Chondrocyte (in vitro differentiated cells): ENCODE results near the gene ZNF44. TPM values are rescaled to one million over a fixed set of nuclear protein-coding genes. Genes with fewer than 3 reads are reported as not detected.
"Not testable (repeated sequence)": the region's sequence is repeated elsewhere in the genome, so short reads cannot be mapped to it uniquely, and the experiment has no call there.

ENCODE experiments used
- DNase-seq: peaks from one replicate; pipeline ENCODE4 v3.0.0; 2021; ENCODE audit warnings: mixed read lengths, low spot score
- H3K27ac Mint-ChIP-seq: one replicate; pipeline ENCODE4 v1.8.0; 2021; ENCODE audit warnings: mild to moderate bottlenecking, moderate library complexity, mixed read lengths; ENCODE audit not compliant: unreplicated experiment
- H3K27me3 Mint-ChIP-seq: 2 replicates; pipeline ENCODE4 v1.8.0; 2021; ENCODE audit warnings: low read depth, mixed read lengths
- H3K36me3 Mint-ChIP-seq: 2 replicates; pipeline ENCODE4 v1.8.0; 2021; ENCODE audit warnings: low read depth, mixed read lengths
- H3K4me1 Mint-ChIP-seq: 2 replicates; pipeline ENCODE4 v1.8.0; 2021; ENCODE audit warnings: low read depth, mild to moderate bottlenecking, mixed read lengths
- H3K4me3 Mint-ChIP-seq: one replicate; pipeline ENCODE4 v1.8.0; 2021; ENCODE audit warnings: mild to moderate bottlenecking, moderate library complexity, mixed read lengths; ENCODE audit not compliant: unreplicated experiment
- H3K9me3 Mint-ChIP-seq: 2 replicates; pipeline ENCODE4 v1.8.0; 2021; ENCODE audit warnings: low read depth, mixed read lengths
- CTCF ChIP-seq: fragments of 200-600 bp; sonication (generic); IDR thresholded peaks from 2 replicates; pipeline ENCODE4 v1.5.0; 2021; ENCODE audit warnings: antibody characterized with exemption, mild to moderate bottlenecking, moderate library complexity
- total RNA-seq: library from RNA; stranded (reverse); gene quantifications from 3 replicates; pipeline ENCODE4 v1.2.1, GENCODE V29; 2021

ZNF44 gene
- total RNA-seq, 1 donor from 2014 or later = 5.8 TPM

GRCh38 chr19:12325690-12326089 is 31.0 kb upstream of the ZNF44 start:
- Mint-ChIP-seq H3K36me3 (peaks cover 13% of the 10 kb centered on the region), H3K9me3 (peaks cover 14% of the 10 kb centered on the region), H3K4me1 (no peaks in the 10 kb centered on the region), H3K27me3 (no peaks in the 10 kb centered on the region), H3K27ac (no peak overlapping the region), H3K4me3 (no peak overlapping the region)
- no peak for DNase-seq
- no peak for TF ChIP-seq CTCF

GRCh38 chr19:12318782-12319413 is 24.2 kb upstream of the ZNF44 start:
- Mint-ChIP-seq H3K4me3 (no peak overlapping the region), H3K36me3 (peaks cover 35% of the 10 kb centered on the region), H3K27ac (no peak overlapping the region), H3K27me3 (no peaks in the 10 kb centered on the region), H3K9me3 (peaks cover 40% of the 10 kb centered on the region), H3K4me1 (no peaks in the 10 kb centered on the region)
- DNase-seq = no peak
- no peak for TF ChIP-seq CTCF

- DNase-seq = no peak
- peaks cover 22% of the 10 kb centered on the region for H3K36me3 Mint-ChIP-seq
- no peak for TF ChIP-seq CTCF
- no peak overlapping the region for H3K4me3 Mint-ChIP-seq
- peaks cover 25% of the 10 kb centered on the region for H3K9me3 Mint-ChIP-seq
- H3K4me1 Mint-ChIP-seq = no peaks in the 10 kb centered on the region
- no peak overlapping the region for H3K27ac Mint-ChIP-seq
- no peaks in the 10 kb centered on the region for H3K27me3 Mint-ChIP-seq
Measured at GRCh38 chr19:12314553-12314952, 19.9 kb upstream of the ZNF44 start.

GRCh38 chr19:12308891-12309290 is 14.2 kb upstream of the ZNF44 start:
- H3K27ac Mint-ChIP-seq, H3K27me3 Mint-ChIP-seq, H3K4me1 Mint-ChIP-seq, DNase-seq, H3K36me3 Mint-ChIP-seq, H3K9me3 Mint-ChIP-seq, H3K4me3 Mint-ChIP-seq: not testable (repeated sequence)

- Mint-ChIP-seq H3K27ac (peak overlapping the region; percentile 97), H3K36me3 (no peaks in the 10 kb centered on the region), H3K27me3 (no peaks in the 10 kb centered on the region), H3K4me3 (peak overlapping the region; percentile 99), H3K4me1 (peaks cover 26% of the 10 kb centered on the region), H3K9me3 (no peaks in the 10 kb centered on the region)
- DNase-seq = no peak
- no peak for TF ChIP-seq CTCF
Measured at GRCh38 chr19:12295191-12295590, 508 bp upstream of the ZNF44 start.

- Mint-ChIP-seq H3K9me3 (no peaks in the 10 kb centered on the region), H3K27me3 (no peaks in the 10 kb centered on the region), H3K27ac (peak overlapping the region; percentile 100), H3K4me1 (peaks cover 36% of the 10 kb centered on the region), H3K36me3 (peaks cover 1% of the 10 kb centered on the region), H3K4me3 (peak overlapping the region; percentile 99)
- TF ChIP-seq CTCF = no peak
- DNase-seq = no peak
Measured at GRCh38 chr19:12293777-12294248, 870 bp downstream of the ZNF44 start.
